A549 treated with dexamethasone at 1 μM for 4 hours (cell line): Measurements from ENCODE around the gene ACMSD. TPM values are rescaled to one million over a fixed set of nuclear protein-coding genes. Genes with fewer than 3 reads are reported as not detected.

ENCODE experiments used
- total RNA-seq: library from RNA; stranded (reverse); fragments of 200-300 nt; extraction: Qiagen RNA extraction; gene quantifications from 5 replicates; pipeline ENCODE4 v1.2.3, GENCODE V29; 2022

Gene ACMSD
- total RNA-seq, result not detected in 5 replicates

DNA sequence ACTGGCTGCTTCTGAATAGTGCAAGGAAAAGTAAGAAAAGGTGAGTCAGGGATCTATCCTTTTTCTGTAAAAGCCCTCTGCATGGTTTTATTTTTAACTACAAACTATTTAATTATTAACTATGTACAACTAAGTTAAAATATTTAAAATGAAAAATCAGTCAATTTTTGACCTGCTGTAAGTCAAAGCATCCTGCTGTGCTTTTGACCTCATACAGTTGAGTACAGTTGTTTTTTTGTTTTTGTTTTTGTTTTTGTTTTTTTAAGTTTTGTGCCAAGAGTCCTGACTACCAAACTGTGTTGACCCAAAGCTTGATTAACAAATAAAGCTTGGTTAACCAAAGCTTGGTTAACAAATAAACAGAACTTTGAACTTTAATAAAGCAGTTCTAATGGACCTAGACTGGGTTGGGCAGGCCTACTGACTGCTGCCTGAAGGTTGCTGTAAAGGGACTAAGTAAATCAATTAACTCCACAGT lies at the start of gene ACMSD:
Gene ACMSD (plus strand): TSS at position 474 of the 478 bp plus-strand sequence. CDS start 67 bp downstream, outside the sequence.

DNA sequence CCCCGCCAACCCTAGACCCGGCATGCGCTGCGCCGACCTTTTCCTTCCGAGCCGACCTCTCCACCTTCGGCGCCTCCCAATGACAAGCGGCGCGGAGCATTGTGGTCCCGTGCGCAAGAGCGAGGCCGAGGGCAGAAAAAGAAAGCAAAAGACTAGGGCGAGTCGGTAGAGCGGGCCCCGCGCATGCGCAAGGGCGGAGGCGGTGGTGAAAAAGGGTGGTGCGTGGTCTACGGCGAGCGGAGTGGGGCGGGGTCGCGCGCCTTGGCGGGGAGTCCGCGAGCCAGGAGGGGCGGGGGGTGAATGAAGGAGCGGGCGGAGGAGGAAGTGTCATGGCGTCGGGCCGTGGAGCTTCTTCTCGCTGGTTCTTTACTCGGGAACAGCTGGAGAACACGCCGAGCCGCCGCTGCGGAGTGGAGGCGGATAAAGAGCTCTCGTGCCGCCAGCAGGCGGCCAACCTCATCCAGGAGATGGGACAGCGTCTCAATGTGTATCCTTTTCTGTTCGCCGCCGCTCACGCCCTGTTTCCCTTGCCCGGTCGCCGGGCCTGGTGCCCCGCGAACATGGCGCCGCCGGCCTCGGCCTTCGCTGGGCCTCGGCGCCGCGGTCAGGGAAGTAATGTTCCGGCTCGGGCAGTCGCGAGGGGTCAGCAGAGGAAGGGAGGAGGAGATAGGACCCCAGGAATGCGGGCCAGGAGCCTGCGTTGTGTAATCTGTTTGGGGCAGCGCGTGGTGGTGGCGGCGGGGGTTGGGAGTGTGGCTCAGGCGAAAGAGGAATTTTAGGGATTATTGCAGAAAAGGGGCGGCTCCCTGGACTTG lies 80.3 kb downstream of the ACMSD start, which contains the start of gene CCNT2:
Gene CCNT2 (plus strand): TSS at position 297 of the 815 bp plus-strand sequence. CDS start 33 bp downstream, at position 330.

Other genes with a start within 250 kb of the ACMSD start
- 0.06 to 0.09 TPM (median 0.07 TPM) in 4 of 5 replicates, not detected in the other for gene TMEM163, start 119.6 kb upstream of the ACMSD start, total RNA-seq
- gene CCNT2, start 80.2 kb downstream of the ACMSD start, total RNA-seq, result 6.6 to 11.9 TPM (median 9.5 TPM) in 5 replicates
- gene MAP3K19, start 208.8 kb downstream of the ACMSD start, total RNA-seq, result not detected in 5 replicates
- gene RAB3GAP1, start 213.7 kb downstream of the ACMSD start, total RNA-seq, result 24.3 to 28.7 TPM (median 28.3 TPM) in 5 replicates